Measurements from ENCODE around the gene PLIN4. TPM values are rescaled to one million over a fixed set of nuclear protein-coding genes. Genes with fewer than 3 reads are reported as not detected.

The PLIN4 gene
- total RNA-seq, 1 donor from 2014 or later: not detected

GRCh38 chr19:4498694-4499093, 19.6 kb downstream of the PLIN4 start:
- H3K4me3 Mint-ChIP-seq (ENCODE audit: unreplicated experiment): no peak overlapping the region
- no peaks in the 10 kb centered on the region for H3K9me3 Mint-ChIP-seq (ENCODE audit: unreplicated experiment)
- peak; percentile 83 for DNase-seq (ENCODE audit: extremely low spot score, unreplicated experiment)
- TF ChIP-seq CTCF (IDR thresholded peaks at IDR 0.05): no peak
- H3K27ac Mint-ChIP-seq (ENCODE audit: unreplicated experiment): no peak overlapping the region
- no peaks in the 10 kb centered on the region for H3K4me1 Mint-ChIP-seq (ENCODE audit: unreplicated experiment)
- H3K36me3 Mint-ChIP-seq (ENCODE audit: unreplicated experiment): peaks cover 7% of the 10 kb centered on the region
- H3K27me3 Mint-ChIP-seq (ENCODE audit: unreplicated experiment): no peaks in the 10 kb centered on the region

- Mint-ChIP-seq H3K27me3 (ENCODE audit: unreplicated experiment) (no peaks in the 10 kb centered on the region), H3K27ac (ENCODE audit: unreplicated experiment) (no peak overlapping the region), H3K4me3 (ENCODE audit: unreplicated experiment) (no peak overlapping the region), H3K36me3 (ENCODE audit: unreplicated experiment) (peaks cover 7% of the 10 kb centered on the region), H3K9me3 (ENCODE audit: unreplicated experiment) (no peaks in the 10 kb centered on the region), H3K4me1 (ENCODE audit: unreplicated experiment) (no peaks in the 10 kb centered on the region)
- TF ChIP-seq CTCF (IDR thresholded peaks at IDR 0.05): no peak
- peak; percentile 83 for DNase-seq (ENCODE audit: extremely low spot score, unreplicated experiment)
Observed at GRCh38 chr19:4497770-4498389, 20.4 kb downstream of the PLIN4 start.

GRCh38 chr19:4496304-4496703, 22.0 kb downstream of the PLIN4 start:
- DNase-seq (ENCODE audit: extremely low spot score, unreplicated experiment): peak; percentile 83
- H3K27me3 Mint-ChIP-seq (ENCODE audit: unreplicated experiment): no peaks in the 10 kb centered on the region
- no peak for TF ChIP-seq CTCF (IDR thresholded peaks at IDR 0.05)
- peaks cover 7% of the 10 kb centered on the region for H3K36me3 Mint-ChIP-seq (ENCODE audit: unreplicated experiment)
- H3K9me3 Mint-ChIP-seq (ENCODE audit: unreplicated experiment): no peaks in the 10 kb centered on the region
- no peak overlapping the region for H3K4me3 Mint-ChIP-seq (ENCODE audit: unreplicated experiment)
- no peaks in the 10 kb centered on the region for H3K4me1 Mint-ChIP-seq (ENCODE audit: unreplicated experiment)
- H3K27ac Mint-ChIP-seq (ENCODE audit: unreplicated experiment): no peak overlapping the region

- no peak overlapping the region for H3K27ac Mint-ChIP-seq (ENCODE audit: unreplicated experiment)
Observed at GRCh38 chr19:4495471-4495870, 22.8 kb downstream of the PLIN4 start.

GRCh38 chr19:4494691-4495064, 23.6 kb downstream of the PLIN4 start:
- no peak for DNase-seq (ENCODE audit: extremely low spot score, unreplicated experiment)
- H3K4me3 Mint-ChIP-seq (ENCODE audit: unreplicated experiment): no peak overlapping the region
- no peak overlapping the region for H3K27ac Mint-ChIP-seq (ENCODE audit: unreplicated experiment)
- H3K36me3 Mint-ChIP-seq (ENCODE audit: unreplicated experiment): peaks cover 9% of the 10 kb centered on the region
- no peak for TF ChIP-seq CTCF (IDR thresholded peaks at IDR 0.05)
- H3K27me3 Mint-ChIP-seq (ENCODE audit: unreplicated experiment): no peaks in the 10 kb centered on the region
- H3K4me1 Mint-ChIP-seq (ENCODE audit: unreplicated experiment): no peaks in the 10 kb centered on the region
- no peaks in the 10 kb centered on the region for H3K9me3 Mint-ChIP-seq (ENCODE audit: unreplicated experiment)

More at GRCh38 chr19:4495471-4495870, 22.8 kb downstream of the PLIN4 start:
- Mint-ChIP-seq H3K4me3 (ENCODE audit: unreplicated experiment) (no peak overlapping the region), H3K4me1 (ENCODE audit: unreplicated experiment) (no peaks in the 10 kb centered on the region), H3K9me3 (ENCODE audit: unreplicated experiment) (no peaks in the 10 kb centered on the region), H3K36me3 (ENCODE audit: unreplicated experiment) (peaks cover 5% of the 10 kb centered on the region), H3K27me3 (ENCODE audit: unreplicated experiment) (no peaks in the 10 kb centered on the region)
- no peak for DNase-seq (ENCODE audit: extremely low spot score, unreplicated experiment)
- no peak for TF ChIP-seq CTCF (IDR thresholded peaks at IDR 0.05)

Data from osteocyte (in vitro differentiated cells).